HepG2 (cell line): ENCODE data around the gene EBF4. TPM values are rescaled to one million over a fixed set of nuclear protein-coding genes. Genes with fewer than 3 reads are reported as not detected.
"Not testable (repeated sequence)": the region's sequence is repeated elsewhere in the genome, so short reads cannot be mapped to it uniquely, and the experiment has no call there.

Experiments
- ATAC-seq: fragments of 200-7000 bp; cut with Tn5 transposase; 3 replicates; pipeline ENCODE4 v1.9.1; 2020; ENCODE audit warnings: mild to moderate bottlenecking, moderate library complexity
- BruUV-seq: library from RNA; stranded (reverse); fragments of 400-500 nt; replicated peaks from 2 replicates; lab custom pipeline; 2021; lab: Mats Ljungman, UMichigan
- CTCF ChIA-PET: fragments of 300-600 bp; formaldehyde crosslinking; extraction: SDS; loops from one replicate; lab custom pipeline; 2021; ENCODE audit warnings: low total read pairs, inconsistent platforms, low intra/inter-chr PET ratio; lab: Yijun Ruan, JAX
- POLR2A ChIA-PET: fragments of 350-600 bp; sonication (Branson Sonifier 250); formaldehyde crosslinking; loops from one replicate; lab custom pipeline; 2020; ENCODE audit warnings: antibody characterized with exemption, inconsistent platforms; lab: Yijun Ruan, JAX
- DNase-seq: peaks from one replicate; pipeline ENCODE4 v3.0.0-alpha.2; 2015; ENCODE audit warnings: low spot score
- FAIRE-seq: peaks from 3 replicates; lab custom pipeline; 2011; peaks lifted over from hg19 to GRCh38; lab: Jason Lieb, UNC
- H2AFZ ChIP-seq: one replicate; pipeline ENCODE4 v1.6.1; 2011; ENCODE audit warnings: low read length, inconsistent platforms
- H3K27ac ChIP-seq: fragments of 300-600 bp; 3 replicates; pipeline ENCODE4 v1.8.0; 2011; ENCODE audit warnings: mixed run types, mild to moderate bottlenecking, mixed read lengths, low read length, inconsistent platforms; ENCODE audit not compliant: insufficient read depth; ENCODE audit errors: extremely low read length
- H3K27me3 ChIP-seq, 2 experiments: fragments of 200-600 bp in 1 of 2; 2 replicates in 1 of 2; 3 replicates in 1 of 2; pipeline versions ENCODE4 v1.6.0 to v1.8.0; 2011; ENCODE audit warnings: low read length in 2 of 2, mild to moderate bottlenecking in 2 of 2, moderate library complexity in 2 of 2, inconsistent platforms in 1 of 2; ENCODE audit not compliant: insufficient read depth in 2 of 2, control insufficient read depth in 1 of 2
- H3K36me3 ChIP-seq, 2 experiments: fragments of 200-600 bp in 1 of 2; replicated peaks in 1 of 2; 2 replicates in 1 of 2; 3 replicates in 1 of 2; pipeline versions ENCODE4 v1.5.1 to v1.8.0; 2011; ENCODE audit warnings: low read length in 2 of 2, inconsistent platforms in 1 of 2; ENCODE audit not compliant: insufficient read depth in 2 of 2, control insufficient read depth in 1 of 2
- H3K4me1 ChIP-seq: 2 replicates; pipeline ENCODE4 v1.5.1; 2012; ENCODE audit warnings: low read length, inconsistent platforms; ENCODE audit not compliant: insufficient read depth
- H3K4me2 ChIP-seq: 2 replicates; pipeline ENCODE4 v1.6.0; 2011; ENCODE audit warnings: low read depth, low read length, inconsistent platforms
- H3K4me3 ChIP-seq, 3 experiments: fragments of 200-600 bp in 1 of 3; sonication (generic), shearing (Covaris generic) in 1 of 3; replicated peaks in 1 of 3; 2 replicates each; pipeline ENCODE4 v1.5.1; 2011 to 2016; ENCODE audit warnings: low read length in 3 of 3, inconsistent platforms in 2 of 3, low read depth in 2 of 3, mild to moderate bottlenecking in 2 of 3, control low read depth in 1 of 3, mixed read lengths in 1 of 3; ENCODE audit not compliant: insufficient read depth in 1 of 3
- H3K79me2 ChIP-seq: one replicate; pipeline ENCODE4 v1.6.1; 2011; ENCODE audit warnings: low read length, inconsistent platforms; ENCODE audit not compliant: insufficient read depth
- H3K9ac ChIP-seq: 2 replicates; pipeline ENCODE4 v1.6.0; 2011; ENCODE audit warnings: mild to moderate bottlenecking, low read depth, low read length, inconsistent platforms; ENCODE audit not compliant: insufficient read depth
- H3K9me3 ChIP-seq: 2 replicates; pipeline ENCODE4 v1.5.1; 2012; ENCODE audit warnings: mild to moderate bottlenecking, low read length
- H4K20me1 ChIP-seq: 2 replicates; pipeline ENCODE4 v1.6.0; 2011; ENCODE audit warnings: inconsistent platforms, mild to moderate bottlenecking, low read length, moderate library complexity; ENCODE audit not compliant: insufficient read depth
- HDAC1 ChIP-seq: sonication (generic); formaldehyde crosslinking; IDR thresholded peaks from 2 replicates; pipeline ENCODE4 v1.5.1; 2020; ENCODE audit warnings: mild to moderate bottlenecking, missing genetic modification reagents
- ZBTB40 ChIP-seq, 2 experiments: fragments of 450-650 bp in 1 of 2; sonication (generic) in 1 of 2; formaldehyde crosslinking in 1 of 2; IDR thresholded peaks; 2 replicates each; pipeline versions ENCODE4 v1.6.1 to v1.8.0; 2016 to 2022; ENCODE audit warnings: antibody characterized with exemption in 1 of 2, mild to moderate bottlenecking in 1 of 2, missing genetic modification reagents in 1 of 2
- ZNF740 ChIP-seq: sonication (generic); formaldehyde crosslinking; IDR thresholded peaks from 2 replicates; pipeline ENCODE4 v1.4.0; 2020; ENCODE audit warnings: missing genetic modification reagents
- WGBS: methylation state at CpG from one replicate; pipeline ENCODE4 v1.1.6; 2017; ENCODE audit warnings: low lambda C conversion rate; 5-methylcytosine and 5-hydroxymethylcytosine counted together
- in situ Hi-C: cut with HindIII; loops from 2 replicates; pipeline ENCODE4 v1.10.0; 2017; ENCODE audit warnings: low pct_unique_long_range_greater_than_20kb; ENCODE audit not compliant: extremely low pct_ligation_motif_present
- intact Hi-C: fragments of 100-400 bp; cut with micrococcal nuclease; formaldehyde crosslinking; loops from one replicate; pipeline ENCODE4 v1.10.0; 2022; ENCODE audit not compliant: unreplicated experiment
- polyA plus RNA-seq, 8 experiments: library from polyadenylated mRNA; depleted of rRNA in 3 of 8; stranded (reverse) in 7 of 8; unstranded in 1 of 8; fragments of >200 nt; fragmentation: Illumina TruSeq in 4 of 8; extraction: Trizol in 4 of 8; gene quantifications; 2 replicates each; pipeline versions ENCODE4 v1.2.1 to v1.2.3, GENCODE V29; 2011 to 2016; ENCODE audit warnings: low read depth in 4 of 8, missing spikeins in 1 of 8, mixed read lengths in 1 of 8; ENCODE audit not compliant: insufficient read depth in 1 of 8
- total RNA-seq, 5 experiments: library from RNA; depleted of rRNA; stranded (reverse); fragments of >200 nt; fragmentation: Illumina TruSeq; extraction: Trizol; gene quantifications; 2 replicates each; pipeline ENCODE4 v1.2.3, GENCODE V29; 2016; ENCODE audit warnings: low read depth in 1 of 5

The EBF4 gene
- total and polyA plus RNA-seq, 2 of the 13 experiments (the other 11 are each of a cell fraction or from before 2014, with no cell fraction given), result 0.84 to 2.2 TPM

- FAIRE-seq (no peak), ATAC-seq (no peak), DNase-seq (no peak)
- peaks cover 0 to 62% of the 10 kb centered on the region in 2 experiments for H3K27me3 ChIP-seq
- in situ Hi-C loops (no loop called here), intact Hi-C loops (no loop called here)
- CTCF ChIA-PET, result no interaction called here
- H3K36me3 ChIP-seq, result no peaks in the 10 kb centered on the region
- WGBS, result 55% methylated on average over 4 of the region's 4 CpGs
- no TSS peak for BruUV-seq
- H3K27ac ChIP-seq, result no peak overlapping the region
- H3K4me3 ChIP-seq, result no peak overlapping the region
- H4K20me1 ChIP-seq, result no peaks in the 10 kb centered on the region
- H3K9ac ChIP-seq, result no peak overlapping the region
- H3K4me1 ChIP-seq, result peaks cover 8% of the 10 kb centered on the region
- no peak overlapping the region for H3K4me2 ChIP-seq
- no peak for TF ChIP-seq HDAC1 (CRISPR knock-in tag)
- no peak for TF ChIP-seq ZBTB40 (IDR thresholded peaks at IDR 0.05)
- no peak for TF ChIP-seq ZBTB40 (CRISPR knock-in tag; IDR thresholded peaks at IDR 0.05)
- no peak for TF ChIP-seq ZNF740 (CRISPR knock-in tag)
- 0 out of 2 replicates have a peak, but pooled peaks cover 1% of the 10 kb centered on the region for H3K9me3 ChIP-seq
- POLR2A ChIA-PET, result no interaction called here
- no peak overlapping the region for H2AFZ ChIP-seq
- H3K79me2 ChIP-seq, result no peaks in the 10 kb centered on the region
Observed at GRCh38 chr20:2807019-2807418, 114.4 kb downstream of the EBF4 start.

- in situ Hi-C loops, POLR2A ChIA-PET: not testable (repeated sequence)
Observed at GRCh38 chr20:2807929-2808328, 115.3 kb downstream of the EBF4 start.

More at GRCh38 chr20:2807929-2808328, 115.3 kb downstream of the EBF4 start:
- 18% methylated on average over 9 of the region's 9 CpGs for WGBS
- H2AFZ ChIP-seq, H3K4me2 ChIP-seq, H3K4me1 ChIP-seq, BruUV-seq, CTCF ChIA-PET, H4K20me1 ChIP-seq, DNase-seq, intact Hi-C loops, H3K79me2 ChIP-seq, H3K36me3 ChIP-seq, H3K4me3 ChIP-seq, H3K9me3 ChIP-seq, FAIRE-seq, H3K27ac ChIP-seq, ATAC-seq, H3K9ac ChIP-seq: not testable (repeated sequence)
- peaks cover 0 to 60% of the 10 kb centered on the region in 2 experiments for H3K27me3 ChIP-seq
